ENCODE measurements around the gene CHSY1.
"Not testable (repeated sequence)": the region's sequence is repeated elsewhere in the genome, so short reads cannot be mapped to it uniquely, and the experiment has no call there.

CHSY1 gene, protein sequence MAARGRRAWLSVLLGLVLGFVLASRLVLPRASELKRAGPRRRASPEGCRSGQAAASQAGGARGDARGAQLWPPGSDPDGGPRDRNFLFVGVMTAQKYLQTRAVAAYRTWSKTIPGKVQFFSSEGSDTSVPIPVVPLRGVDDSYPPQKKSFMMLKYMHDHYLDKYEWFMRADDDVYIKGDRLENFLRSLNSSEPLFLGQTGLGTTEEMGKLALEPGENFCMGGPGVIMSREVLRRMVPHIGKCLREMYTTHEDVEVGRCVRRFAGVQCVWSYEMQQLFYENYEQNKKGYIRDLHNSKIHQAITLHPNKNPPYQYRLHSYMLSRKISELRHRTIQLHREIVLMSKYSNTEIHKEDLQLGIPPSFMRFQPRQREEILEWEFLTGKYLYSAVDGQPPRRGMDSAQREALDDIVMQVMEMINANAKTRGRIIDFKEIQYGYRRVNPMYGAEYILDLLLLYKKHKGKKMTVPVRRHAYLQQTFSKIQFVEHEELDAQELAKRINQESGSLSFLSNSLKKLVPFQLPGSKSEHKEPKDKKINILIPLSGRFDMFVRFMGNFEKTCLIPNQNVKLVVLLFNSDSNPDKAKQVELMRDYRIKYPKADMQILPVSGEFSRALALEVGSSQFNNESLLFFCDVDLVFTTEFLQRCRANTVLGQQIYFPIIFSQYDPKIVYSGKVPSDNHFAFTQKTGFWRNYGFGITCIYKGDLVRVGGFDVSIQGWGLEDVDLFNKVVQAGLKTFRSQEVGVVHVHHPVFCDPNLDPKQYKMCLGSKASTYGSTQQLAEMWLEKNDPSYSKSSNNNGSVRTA

DNA sequence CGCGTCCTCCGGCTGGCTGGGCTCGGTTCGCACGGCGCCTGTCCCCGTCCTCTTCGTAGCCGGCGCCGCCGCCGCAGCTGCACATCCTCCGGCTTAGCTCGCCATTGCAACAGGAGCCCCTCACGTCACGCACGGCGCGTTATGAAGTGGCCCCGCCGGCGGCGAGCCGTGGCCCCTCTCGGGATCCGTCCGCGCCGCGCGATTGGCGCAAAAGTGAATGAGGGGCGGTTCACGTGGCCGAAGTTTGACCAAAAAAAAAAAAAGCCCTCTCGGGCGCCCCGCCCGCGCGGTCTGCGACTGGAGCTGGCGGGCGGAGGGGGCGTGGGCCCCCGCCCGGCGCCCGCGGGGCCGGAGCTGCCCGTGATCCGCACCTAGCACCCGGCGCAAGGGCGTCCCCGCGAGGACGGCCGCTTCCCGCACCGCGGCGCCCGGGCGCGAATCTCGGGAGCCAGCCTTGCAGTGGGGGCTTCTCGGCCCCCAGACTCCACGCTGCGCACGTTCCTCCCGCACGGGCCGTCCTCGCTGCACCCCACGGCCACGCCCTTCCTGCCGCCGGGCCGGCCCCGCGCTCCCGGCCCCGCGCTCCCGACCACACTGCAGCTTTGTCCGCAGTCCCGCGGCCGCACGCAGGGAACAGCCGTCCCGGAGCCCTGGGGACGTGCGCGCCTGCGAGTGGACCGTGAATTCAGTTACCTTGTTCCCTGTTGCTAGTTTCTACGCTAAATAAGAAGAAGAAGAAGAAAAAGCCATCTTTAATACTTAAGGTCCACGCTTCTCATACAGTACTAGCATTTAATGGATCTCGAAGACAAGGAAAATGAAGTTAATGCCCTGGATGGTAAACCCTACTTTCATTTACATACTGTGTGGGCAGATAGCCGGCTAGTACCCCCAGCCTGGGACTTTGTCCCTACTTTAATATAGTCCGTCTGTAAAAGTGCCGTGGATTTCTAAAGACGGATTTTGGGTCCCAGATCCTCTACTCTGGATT, at the start of gene CHSY1:
CHSY1 (minus strand) TSS at position 219 of the 991 bp plus-strand sequence. CDS start 592 bp downstream, outside the sequence.
- H3K9ac ChIP-seq (ENCODE audit: low read depth, low read length), result peak within 1 kb of the TSS; percentile 85
- peaks cover 12% of the 10 kb centered on the region; the same call in 1 of the 2 replicates for H3K27me3 ChIP-seq (ENCODE audit: insufficient read depth, low read length)
- H3K4me3 ChIP-seq (ENCODE audit: low read length), result peak within 1 kb of the TSS; percentile 84
- H3K4me1 ChIP-seq (ENCODE audit: insufficient read depth, low read length), result peaks cover 12% of the 10 kb centered on the region; the same call in 1 of the 2 replicates
- H3K36me3 ChIP-seq (ENCODE audit: insufficient read depth, low read depth, low read length), result peaks cover 14% of the 10 kb centered on the region
- H3K27ac ChIP-seq (ENCODE audit: low read length), result no peak within 1 kb of the TSS
- H3K9me3 ChIP-seq (ENCODE audit: insufficient read depth, low read depth, low read length), result no peaks in the 10 kb centered on the region

DNA sequence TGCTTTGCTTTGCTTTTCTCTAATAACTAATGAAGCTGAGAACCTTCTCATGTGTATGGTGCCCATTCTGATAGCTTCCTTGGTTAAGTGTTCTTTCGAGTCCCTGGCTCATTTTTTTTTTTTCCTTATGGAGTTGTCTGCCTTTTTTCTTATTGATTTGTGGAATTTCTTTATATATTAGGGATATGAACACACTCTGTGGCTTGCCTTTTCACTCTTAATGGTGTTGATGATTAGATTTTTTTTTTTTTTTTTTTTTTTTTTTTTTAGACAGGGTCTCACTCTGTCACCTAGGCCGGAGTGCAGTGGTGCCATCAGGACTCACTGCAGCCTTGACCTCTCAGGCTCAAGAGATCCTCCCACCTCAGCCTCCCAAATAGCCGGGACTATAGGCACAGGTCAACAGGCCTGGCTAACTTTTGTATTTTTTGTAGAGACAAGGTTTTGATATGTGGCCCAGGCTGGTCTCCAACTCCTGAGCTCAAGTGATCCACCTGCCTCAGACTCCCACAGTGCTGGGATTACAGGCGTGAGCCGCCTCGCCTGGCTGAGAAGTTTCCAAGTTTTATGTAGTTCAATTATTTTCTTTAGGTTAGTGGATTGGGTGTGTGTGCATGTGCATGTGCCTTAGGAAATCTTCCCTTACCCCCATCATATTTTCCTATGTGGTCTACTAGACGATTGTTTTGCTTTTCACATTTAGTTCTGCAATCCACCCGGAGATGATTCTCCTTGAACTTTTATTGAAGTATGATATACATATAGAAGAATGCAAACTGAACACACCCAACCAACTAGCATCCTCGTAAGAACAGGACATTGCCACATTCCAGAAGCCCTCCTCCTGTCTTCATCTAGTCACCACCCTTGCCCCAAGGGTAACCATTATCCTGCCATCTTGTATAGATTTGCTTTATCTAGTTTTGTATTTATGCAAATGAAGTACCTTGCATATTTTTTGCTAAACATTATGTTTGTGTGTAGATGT, 44.9 kb upstream of the CHSY1 start:
- Histone ChIP-seq H3K27ac (ENCODE audit: low read length) (no peak overlapping the region), H3K4me1 (ENCODE audit: insufficient read depth, low read length) (peaks cover 5% of the 10 kb centered on the region), H3K36me3 (ENCODE audit: insufficient read depth, low read depth, low read length) (peaks cover 9% of the 10 kb centered on the region), H3K27me3 (ENCODE audit: insufficient read depth, low read length) (no peaks in the 10 kb centered on the region), H3K9me3 (ENCODE audit: insufficient read depth, low read depth, low read length) (no peaks in the 10 kb centered on the region), H3K4me3 (ENCODE audit: low read length) (peak overlapping the region; percentile 93), H3K9ac (ENCODE audit: low read depth, low read length) (no peak overlapping the region)

DNA sequence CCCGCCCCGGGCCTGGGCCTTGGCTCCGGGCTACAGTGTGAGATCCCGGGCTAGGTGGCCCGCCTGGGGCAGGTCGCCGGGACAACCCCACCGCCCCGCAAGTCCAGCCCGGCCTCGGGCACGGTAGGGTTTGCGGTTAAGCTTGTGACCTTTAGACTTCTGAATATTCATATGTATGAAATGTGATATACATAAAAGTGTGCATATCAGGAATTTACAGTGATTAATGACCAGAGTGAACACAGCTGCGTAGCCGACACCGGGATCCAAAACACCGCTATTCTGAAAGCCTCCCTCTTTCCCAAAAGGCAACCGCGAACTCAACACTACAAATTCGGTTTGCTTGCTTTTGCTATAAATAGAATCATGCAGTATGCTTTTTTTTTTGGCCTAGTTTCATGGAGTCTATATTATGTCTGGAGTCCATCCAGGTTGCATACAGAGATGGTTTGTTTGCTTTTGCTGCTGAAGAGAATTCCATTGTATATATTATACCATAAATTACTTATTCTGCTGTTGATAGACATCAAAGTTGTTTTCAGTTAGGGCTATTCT, 43.8 kb upstream of the CHSY1 start:
- Histone ChIP-seq H3K9me3 (ENCODE audit: insufficient read depth, low read depth, low read length) (no peaks in the 10 kb centered on the region), H3K4me3 (ENCODE audit: low read length) (peak overlapping the region; percentile 93), H3K9ac (ENCODE audit: low read depth, low read length) (peak overlapping the region; percentile 89; the same call in 1 of the 2 replicates), H3K27ac (ENCODE audit: low read length) (no peak overlapping the region), H3K36me3 (ENCODE audit: insufficient read depth, low read depth, low read length) (peaks cover 18% of the 10 kb centered on the region), H3K4me1 (ENCODE audit: insufficient read depth, low read length) (peaks cover 5% of the 10 kb centered on the region), H3K27me3 (ENCODE audit: insufficient read depth, low read length) (no peaks in the 10 kb centered on the region)

DNA sequence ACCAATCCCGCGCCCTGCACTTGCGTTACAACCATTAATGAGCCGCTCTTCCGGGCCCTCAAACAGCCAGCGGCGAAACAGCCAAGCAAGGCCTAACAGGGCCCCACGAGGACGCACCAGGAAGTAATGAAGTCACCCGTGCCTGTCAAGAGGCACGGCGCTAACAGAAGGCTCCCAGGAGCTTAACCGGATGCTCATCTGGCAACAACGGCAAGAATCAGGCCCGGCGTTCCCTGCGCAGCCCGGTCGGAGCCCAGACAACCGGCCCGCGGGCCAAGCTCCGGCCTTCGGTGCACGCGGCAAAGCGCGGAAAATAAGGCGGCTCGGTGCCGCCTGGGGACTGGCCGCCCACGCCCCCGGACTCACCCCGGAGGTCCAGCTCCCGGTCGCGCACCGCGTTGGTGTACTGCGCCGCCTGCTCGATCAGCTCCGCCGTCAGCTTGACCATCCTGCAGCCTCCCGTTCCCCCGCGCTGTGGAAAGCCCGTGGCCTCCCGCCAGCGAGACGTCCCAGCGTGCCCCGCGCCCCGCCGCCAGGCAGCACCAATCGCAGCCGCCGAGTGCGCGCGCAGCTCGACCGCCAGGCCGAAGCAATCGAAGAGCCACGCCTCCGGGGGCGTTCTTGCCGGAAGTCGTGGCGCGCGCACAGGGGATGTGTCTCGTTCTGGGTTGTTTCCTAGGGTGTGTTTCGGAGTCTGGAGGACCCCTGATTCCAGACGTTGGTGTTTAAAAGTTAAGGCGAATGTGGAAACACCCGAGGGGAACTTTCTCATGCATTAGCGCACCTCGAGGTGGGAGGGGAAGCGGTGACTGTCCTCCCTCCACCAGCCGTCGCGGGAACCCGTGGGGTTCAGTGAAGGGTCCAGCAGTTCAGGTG, 43.1 kb upstream of the CHSY1 start, which contains the start of gene SNRPA1:
SNRPA1 (minus strand) TSS at position 518 of the 876 bp plus-strand sequence; CDS start at position 448, 70 bp downstream.
- peaks cover 24% of the 10 kb centered on the region for H3K36me3 ChIP-seq (ENCODE audit: insufficient read depth, low read depth, low read length)
- H3K27me3 ChIP-seq (ENCODE audit: insufficient read depth, low read length), result no peaks in the 10 kb centered on the region
- no peaks in the 10 kb centered on the region for H3K9me3 ChIP-seq (ENCODE audit: insufficient read depth, low read depth, low read length)
- peak within 1 kb of the TSS; percentile 93 for H3K4me3 ChIP-seq (ENCODE audit: low read length)
- peak within 1 kb of the TSS; percentile 89 for H3K9ac ChIP-seq (ENCODE audit: low read depth, low read length)
- no peak within 1 kb of the TSS for H3K27ac ChIP-seq (ENCODE audit: low read length)
- H3K4me1 ChIP-seq (ENCODE audit: insufficient read depth, low read length), result peaks cover 5% of the 10 kb centered on the region

DNA sequence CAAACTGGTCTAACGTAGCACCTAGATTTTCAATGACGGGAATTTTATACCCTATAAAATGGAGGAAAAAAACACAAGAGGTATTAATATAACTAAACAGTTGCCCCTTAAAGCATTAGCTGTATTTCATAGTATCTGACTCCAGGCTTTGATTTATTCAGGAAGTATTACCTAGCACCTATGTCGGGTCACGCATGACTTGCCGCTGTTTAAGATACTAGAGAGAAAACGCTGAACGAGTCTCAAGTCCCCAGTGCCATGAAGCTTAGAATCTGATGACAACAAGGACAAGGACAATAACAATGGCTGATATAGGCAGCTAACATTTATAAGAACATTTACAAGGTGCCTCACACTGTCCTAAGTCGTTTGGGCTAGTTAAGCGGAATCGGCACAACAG, 41.3 kb upstream of the CHSY1 start:
- H3K9me3 ChIP-seq (ENCODE audit: insufficient read depth, low read depth, low read length), result no peaks in the 10 kb centered on the region
- no peaks in the 10 kb centered on the region for H3K27me3 ChIP-seq (ENCODE audit: insufficient read depth, low read length)
- peaks cover 38% of the 10 kb centered on the region for H3K36me3 ChIP-seq (ENCODE audit: insufficient read depth, low read depth, low read length)
- H3K4me3 ChIP-seq (ENCODE audit: low read length), result peak overlapping the region; percentile 93
- peak overlapping the region; percentile 89; the same call in 1 of the 2 replicates for H3K9ac ChIP-seq (ENCODE audit: low read depth, low read length)
- no peak overlapping the region for H3K27ac ChIP-seq (ENCODE audit: low read length)
- peaks cover 5% of the 10 kb centered on the region for H3K4me1 ChIP-seq (ENCODE audit: insufficient read depth, low read length)

DNA sequence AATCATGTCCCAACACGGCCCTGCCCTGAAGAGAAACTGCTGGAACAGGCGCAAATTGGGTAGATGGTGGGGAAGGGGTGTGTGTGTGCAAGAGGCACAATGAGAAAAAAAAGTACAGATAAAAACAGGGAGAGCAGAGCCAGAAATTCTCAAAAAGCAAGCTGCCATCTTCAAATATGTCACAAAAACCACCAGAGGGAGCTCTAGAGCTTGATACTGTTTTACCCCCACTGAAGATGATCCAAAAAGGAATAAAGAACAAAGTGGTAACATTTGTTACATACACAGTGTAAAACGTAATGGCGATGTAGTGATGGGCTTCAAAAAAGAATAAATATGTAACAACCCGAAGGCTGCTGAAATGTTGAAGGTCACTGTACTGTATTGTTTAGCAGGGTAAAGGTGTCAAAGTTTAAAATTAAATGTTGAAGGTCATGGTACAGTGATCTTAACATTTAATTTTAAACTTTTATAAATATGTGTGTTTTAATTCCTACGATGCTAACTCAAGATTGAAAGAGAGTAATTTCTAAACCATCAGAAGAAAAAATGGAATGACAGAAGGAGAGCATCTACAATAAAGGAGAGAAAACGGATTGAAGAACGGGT, 37.2 kb upstream of the CHSY1 start:
- Histone ChIP-seq H3K9me3 (ENCODE audit: insufficient read depth, low read depth, low read length) (no peaks in the 10 kb centered on the region), H3K9ac (ENCODE audit: low read depth, low read length) (no peak overlapping the region), H3K36me3 (ENCODE audit: insufficient read depth, low read depth, low read length) (peaks cover 77% of the 10 kb centered on the region), H3K27ac (ENCODE audit: low read length) (no peak overlapping the region), H3K4me3 (ENCODE audit: low read length) (no peak overlapping the region), H3K4me1 (ENCODE audit: insufficient read depth, low read length) (peaks cover 5% of the 10 kb centered on the region), H3K27me3 (ENCODE audit: insufficient read depth, low read length) (no peaks in the 10 kb centered on the region)

DNA sequence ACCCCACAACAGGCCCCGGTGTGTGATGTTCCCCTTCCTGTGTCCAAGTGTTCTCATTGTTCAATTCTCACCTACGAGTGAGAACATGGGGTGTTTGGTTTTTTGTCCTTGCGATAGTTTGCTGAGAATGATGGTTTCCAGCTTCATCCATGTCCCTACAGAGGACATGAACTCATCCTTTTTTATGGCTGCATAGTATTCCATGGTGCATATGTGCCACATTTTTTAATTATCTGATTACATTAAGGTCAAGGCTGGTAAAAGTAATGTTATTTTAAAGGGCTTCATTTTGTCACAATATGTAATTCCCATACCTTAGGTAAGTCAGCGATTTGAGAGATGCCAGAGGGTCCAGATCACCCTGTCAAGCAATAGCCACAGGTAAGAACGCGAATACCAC, 35.5 kb upstream of the CHSY1 start:
- not testable (repeated sequence) for H3K27me3 ChIP-seq (ENCODE audit: insufficient read depth, low read length); H3K4me1 ChIP-seq (ENCODE audit: insufficient read depth, low read length); H3K9me3 ChIP-seq (ENCODE audit: insufficient read depth, low read depth, low read length); H3K9ac ChIP-seq (ENCODE audit: low read depth, low read length); H3K4me3 ChIP-seq (ENCODE audit: low read length); H3K27ac ChIP-seq (ENCODE audit: low read length)
- H3K36me3 ChIP-seq (ENCODE audit: insufficient read depth, low read depth, low read length), result peaks cover 90% of the 10 kb centered on the region

DNA sequence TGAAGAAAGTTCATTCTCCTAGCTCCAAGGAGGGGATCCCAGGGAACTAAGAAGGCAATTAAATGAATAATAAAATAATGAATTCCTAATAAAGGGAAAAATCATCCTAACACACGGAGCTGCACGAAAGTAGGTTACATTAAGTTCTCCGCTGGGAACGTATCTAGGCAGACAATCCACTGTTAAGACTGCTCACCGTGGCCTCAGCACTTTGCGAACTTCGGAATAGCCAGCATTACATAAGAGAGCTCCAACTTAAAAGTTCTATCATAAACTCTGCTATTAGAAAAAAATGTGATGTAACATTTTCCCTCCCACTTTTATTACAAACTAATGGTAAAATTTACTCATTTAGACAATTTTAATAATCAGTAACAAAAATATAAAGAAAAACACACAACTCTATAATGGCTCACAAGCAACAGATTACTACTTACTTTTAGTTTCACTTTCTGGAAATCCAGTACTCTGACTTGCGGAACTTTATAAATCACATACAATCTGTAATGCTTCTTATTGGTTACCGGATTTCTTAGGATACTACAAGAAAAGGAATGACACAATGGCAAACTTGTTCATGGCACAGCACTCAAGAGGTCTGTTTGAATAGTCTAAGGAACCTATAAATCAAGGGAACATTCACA, 34.7 kb upstream of the CHSY1 start:
- H3K36me3 ChIP-seq (ENCODE audit: insufficient read depth, low read depth, low read length), result peaks cover 90% of the 10 kb centered on the region

DNA sequence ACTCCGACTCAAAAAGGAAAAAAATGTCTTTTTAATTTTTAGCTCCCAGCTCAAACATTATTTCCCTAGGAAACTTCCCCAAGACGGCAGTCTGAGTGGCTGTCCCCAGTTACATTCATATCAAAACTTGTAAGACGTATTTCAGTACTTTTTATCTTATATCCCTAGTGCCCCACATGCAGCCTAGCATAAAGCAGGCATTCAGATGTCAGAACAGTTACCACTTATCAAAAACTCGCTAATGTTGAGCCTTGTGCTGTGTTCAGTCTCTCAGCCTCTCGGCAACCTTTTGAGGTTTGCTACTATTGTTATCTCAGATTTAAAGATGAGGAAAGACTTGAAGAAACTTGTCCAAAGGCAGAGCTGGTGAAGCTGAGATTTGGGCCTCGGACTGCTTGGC, 32.1 kb upstream of the CHSY1 start:
- no peak overlapping the region for H3K27ac ChIP-seq (ENCODE audit: low read length)
- no peaks in the 10 kb centered on the region for H3K9me3 ChIP-seq (ENCODE audit: insufficient read depth, low read depth, low read length)
- H3K36me3 ChIP-seq (ENCODE audit: insufficient read depth, low read depth, low read length), result peaks cover 86% of the 10 kb centered on the region
- no peaks in the 10 kb centered on the region for H3K27me3 ChIP-seq (ENCODE audit: insufficient read depth, low read length)
- no peak overlapping the region for H3K9ac ChIP-seq (ENCODE audit: low read depth, low read length)
- no peaks in the 10 kb centered on the region for H3K4me1 ChIP-seq (ENCODE audit: insufficient read depth, low read length)
- no peak overlapping the region for H3K4me3 ChIP-seq (ENCODE audit: low read length)

More for the DNA sequence above, 34.7 kb upstream of the CHSY1 start:
- no peak overlapping the region for H3K4me3 ChIP-seq (ENCODE audit: low read length)
- no peak overlapping the region for H3K27ac ChIP-seq (ENCODE audit: low read length)
- no peaks in the 10 kb centered on the region for H3K27me3 ChIP-seq (ENCODE audit: insufficient read depth, low read length)
- no peak overlapping the region for H3K9ac ChIP-seq (ENCODE audit: low read depth, low read length)
- H3K9me3 ChIP-seq (ENCODE audit: insufficient read depth, low read depth, low read length), result no peaks in the 10 kb centered on the region
- no peaks in the 10 kb centered on the region for H3K4me1 ChIP-seq (ENCODE audit: insufficient read depth, low read length)

Measured in iPS-20b (cell line).